ENCODE results near the gene SH3PXD2B. TPM values are rescaled to one million over a fixed set of nuclear protein-coding genes. Genes with fewer than 3 reads are reported as not detected.

SH3PXD2B gene
- total and polyA plus RNA-seq, 10 donors = 2.0 to 31.8 (median 9.9) TPM

DNA sequence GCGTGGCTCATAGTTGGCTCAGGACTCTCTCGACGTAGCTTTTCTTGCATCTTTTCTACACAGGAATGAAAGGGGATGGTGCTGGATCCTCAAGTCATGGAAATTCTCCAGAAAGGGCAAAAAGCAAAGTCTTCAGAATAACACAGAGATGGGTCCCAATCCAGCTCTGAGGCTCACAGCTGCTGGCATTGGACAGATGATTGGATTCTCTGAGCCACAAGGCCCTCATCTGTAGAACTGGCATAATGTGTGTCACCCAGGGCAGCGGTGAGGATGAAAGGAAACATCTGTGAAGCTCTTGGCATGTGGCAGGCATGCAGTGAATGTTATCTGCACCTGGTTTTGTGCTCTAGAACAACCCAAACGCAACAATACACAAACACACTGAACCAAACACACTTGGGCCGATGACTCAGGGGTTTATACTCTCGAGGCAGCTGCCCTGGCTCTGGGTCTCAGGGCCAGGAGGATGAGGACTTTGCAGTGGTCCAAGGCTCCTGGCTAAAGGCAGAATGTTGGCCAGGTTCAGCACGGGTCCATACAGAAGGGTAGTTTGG is 106.8 kb downstream of the SH3PXD2B start:
- Histone ChIP-seq H3K9me3 (no peaks in the 10 kb centered on the region), H3K4me3 (no peak overlapping the region), H3K27me3 (replicated peaks in 1 of 7) (no peaks in the 10 kb centered on the region), H3K4me1 (no peaks in the 10 kb centered on the region), H3K27ac (no peak overlapping the region), H3K36me3 (peaks cover 0 to 55% (median 0%) of the 10 kb centered on the region in 6 donors)
- DNase-seq = no peak
- WGBS, 5 donors = 70 to 78% (median 74%) methylated on average over 8 of the region's 8 CpGs
- intact Hi-C loops (cut with DNase I; ENCODE audit: low total_unique reads) = no loop called here
- TF ChIP-seq, protein P1, sequence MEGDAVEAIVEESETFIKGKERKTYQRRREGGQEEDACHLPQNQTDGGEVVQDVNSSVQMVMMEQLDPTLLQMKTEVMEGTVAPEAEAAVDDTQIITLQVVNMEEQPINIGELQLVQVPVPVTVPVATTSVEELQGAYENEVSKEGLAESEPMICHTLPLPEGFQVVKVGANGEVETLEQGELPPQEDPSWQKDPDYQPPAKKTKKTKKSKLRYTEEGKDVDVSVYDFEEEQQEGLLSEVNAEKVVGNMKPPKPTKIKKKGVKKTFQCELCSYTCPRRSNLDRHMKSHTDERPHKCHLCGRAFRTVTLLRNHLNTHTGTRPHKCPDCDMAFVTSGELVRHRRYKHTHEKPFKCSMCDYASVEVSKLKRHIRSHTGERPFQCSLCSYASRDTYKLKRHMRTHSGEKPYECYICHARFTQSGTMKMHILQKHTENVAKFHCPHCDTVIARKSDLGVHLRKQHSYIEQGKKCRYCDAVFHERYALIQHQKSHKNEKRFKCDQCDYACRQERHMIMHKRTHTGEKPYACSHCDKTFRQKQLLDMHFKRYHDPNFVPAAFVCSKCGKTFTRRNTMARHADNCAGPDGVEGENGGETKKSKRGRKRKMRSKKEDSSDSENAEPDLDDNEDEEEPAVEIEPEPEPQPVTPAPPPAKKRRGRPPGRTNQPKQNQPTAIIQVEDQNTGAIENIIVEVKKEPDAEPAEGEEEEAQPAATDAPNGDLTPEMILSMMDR (IDR thresholded peaks at IDR 0.05 in 8 of 11, conservative IDR thresholded peaks at IDR 0.05 in 3 of 11) = no peak
- TF ChIP-seq POLR2AphosphoS5 (IDR thresholded peaks at IDR 0.05) (no peak), POLR2A (IDR thresholded peaks at IDR 0.05) (no peak)

DNA sequence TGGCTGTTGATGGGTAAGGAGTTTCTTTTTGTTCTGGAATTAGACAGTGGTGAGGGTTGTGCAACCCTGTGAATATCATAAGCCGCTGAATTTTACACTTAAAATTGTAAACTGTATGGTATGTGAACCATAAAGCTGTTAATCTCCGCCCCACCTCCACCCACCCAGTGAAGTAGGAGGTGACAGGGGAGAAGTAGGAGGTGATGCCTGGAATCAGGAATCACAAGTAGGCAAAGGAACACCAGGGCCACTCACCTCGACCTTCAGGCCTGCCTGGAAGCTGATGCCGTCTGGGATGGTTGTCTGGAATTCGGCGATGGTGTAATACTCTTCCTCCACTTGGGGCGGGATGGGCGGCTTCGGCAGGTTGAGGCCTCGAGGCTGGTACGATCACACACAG is 108.4 kb downstream of the SH3PXD2B start:
- H3K27ac ChIP-seq = no peak overlapping the region
- H3K9me3 ChIP-seq = no peaks in the 10 kb centered on the region
- DNase-seq = no peak
- no peaks in the 10 kb centered on the region for H3K27me3 ChIP-seq (replicated peaks in 1 of 7)
- intact Hi-C loops (cut with DNase I; ENCODE audit: low total_unique reads) = no loop called here
- H3K36me3 ChIP-seq = peaks cover 0 to 60% (median 0%) of the 10 kb centered on the region in 6 donors
- H3K4me1 ChIP-seq = no peaks in the 10 kb centered on the region
- TF ChIP-seq, protein P1 (IDR thresholded peaks at IDR 0.05 in 8 of 11, conservative IDR thresholded peaks at IDR 0.05 in 3 of 11) = no peak
- TF ChIP-seq POLR2A (IDR thresholded peaks at IDR 0.05) = no peak
- TF ChIP-seq POLR2AphosphoS5 (IDR thresholded peaks at IDR 0.05) = no peak
- H3K4me3 ChIP-seq = no peak overlapping the region
- WGBS, 5 donors = 84 to 89% (median 88%) methylated on average over 11 of the region's 11 CpGs

DNA sequence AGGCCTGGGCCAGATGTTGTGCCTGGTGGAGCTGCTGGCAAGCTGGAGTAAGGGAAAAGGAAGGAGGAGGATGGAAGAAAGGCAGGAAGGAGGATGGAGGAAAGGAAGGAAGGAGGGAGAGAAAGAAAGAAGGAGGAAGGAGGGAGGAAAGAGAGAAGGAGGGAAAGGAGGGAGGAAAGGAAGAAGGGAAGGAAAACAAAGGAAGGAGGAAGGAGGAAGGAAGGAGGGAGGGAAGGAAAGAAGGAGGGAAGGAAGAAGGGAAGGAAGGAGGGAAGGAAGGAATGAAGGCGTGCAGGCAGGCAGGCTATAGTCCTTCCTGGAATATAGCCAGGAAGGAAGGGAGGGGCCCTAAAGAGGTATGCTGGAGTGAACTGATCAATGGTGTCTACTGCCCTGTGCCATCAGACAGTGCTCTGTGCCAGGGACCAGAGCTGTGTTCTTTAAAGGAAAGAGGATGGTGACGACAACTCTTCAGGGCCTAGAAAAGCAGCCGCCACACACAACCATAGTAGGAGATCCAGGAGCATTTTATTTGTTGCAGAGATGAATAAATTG is 109.4 kb downstream of the SH3PXD2B start:
- Histone ChIP-seq H3K4me3 (no peak overlapping the region), H3K9me3 (no peaks in the 10 kb centered on the region), H3K27me3 (replicated peaks in 1 of 7) (no peaks in the 10 kb centered on the region), H3K27ac (no peak overlapping the region), H3K4me1 (no peaks in the 10 kb centered on the region), H3K36me3 (peaks cover 0 to 61% (median 0%) of the 10 kb centered on the region in 6 donors)
- TF ChIP-seq, protein P1 (IDR thresholded peaks at IDR 0.05 in 8 of 11, conservative IDR thresholded peaks at IDR 0.05 in 3 of 11) = no peak
- no peak for TF ChIP-seq POLR2A (IDR thresholded peaks at IDR 0.05)
- TF ChIP-seq POLR2AphosphoS5 (IDR thresholded peaks at IDR 0.05) = no peak
- WGBS, 5 donors = 74 to 89% (median 84%) methylated on average over 3 of the region's 3 CpGs
- intact Hi-C loops (cut with DNase I; ENCODE audit: low total_unique reads) = no loop called here
- no peak for DNase-seq

DNA sequence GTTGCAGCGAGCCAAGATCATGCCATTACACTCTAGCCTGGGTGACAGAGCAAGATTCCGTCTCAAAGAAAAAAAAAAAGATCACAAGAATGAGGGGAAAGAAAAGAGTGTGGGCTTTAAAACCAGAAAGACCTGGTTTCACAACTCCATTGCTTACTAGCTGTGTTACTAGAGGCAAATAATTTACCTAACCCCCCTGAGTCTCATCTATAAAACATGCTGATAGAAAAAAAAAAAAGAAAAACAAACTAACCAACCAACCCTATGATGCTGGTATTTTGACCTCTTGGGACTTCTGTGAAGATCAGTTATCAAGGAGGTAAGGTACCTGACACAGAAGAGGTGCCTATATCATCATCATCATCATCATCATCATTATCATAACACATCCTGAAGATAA is 110.6 kb downstream of the SH3PXD2B start:
- H3K4me1 ChIP-seq = no peaks in the 10 kb centered on the region
- intact Hi-C loops (cut with DNase I; ENCODE audit: low total_unique reads) = no loop called here
- peaks cover 0 to 61% (median 0%) of the 10 kb centered on the region in 6 donors for H3K36me3 ChIP-seq
- TF ChIP-seq POLR2A (IDR thresholded peaks at IDR 0.05) (no peak), POLR2AphosphoS5 (IDR thresholded peaks at IDR 0.05) (no peak)
- TF ChIP-seq, protein P1 (IDR thresholded peaks at IDR 0.05 in 8 of 11, conservative IDR thresholded peaks at IDR 0.05 in 3 of 11) = no peak
- H3K4me3 ChIP-seq = no peak overlapping the region
- H3K27me3 ChIP-seq (replicated peaks in 1 of 7) = peaks cover 0 to 6% (median 0%) of the 10 kb centered on the region in 7 donors
- WGBS, 5 donors = 90 to 100% (median 91%) methylated on average over 2 of the region's 2 CpGs
- no peak overlapping the region for H3K27ac ChIP-seq
- no peaks in the 10 kb centered on the region for H3K9me3 ChIP-seq
- DNase-seq = no peak
